ENCODE results near the gene CDK1. TPM values are rescaled to one million over a fixed set of nuclear protein-coding genes. Genes with fewer than 3 reads are reported as not detected.

CDK1 gene
- total and polyA plus RNA-seq, 2 of the 8 experiments (the other 6 are each of a cell fraction or from before 2014, with no cell fraction given) = 29.4 to 111 TPM

GRCh38 chr10:60825520-60825919, 47.2 kb downstream of the CDK1 start:
- Histone ChIP-seq H2BK12ac (ENCODE audit: low read depth, low read length) (no peak overlapping the region), H3K27ac (ENCODE audit: low read depth, low read length) (no peak overlapping the region), H3K9me3 (ENCODE audit: insufficient read depth in 2 of 2, low read depth in 1 of 2, low read length in 1 of 2) (no peaks in the 10 kb centered on the region), H3K23ac (ENCODE audit: insufficient read length) (no peak overlapping the region), H2AK5ac (ENCODE audit: low read depth, low read length) (no peak overlapping the region), H2BK15ac (ENCODE audit: low read length) (no peak overlapping the region), H3K4ac (replicated peaks; ENCODE audit: insufficient read length, low read depth, low read length) (no peak overlapping the region), H3K23me2 (ENCODE audit: low read depth, low read length) (no peaks in the 10 kb centered on the region), H3K4me1 (replicated peaks in 1 of 4; ENCODE audit: control insufficient read depth in 3 of 4, insufficient read depth in 4 of 4, low read length in 3 of 4) (peaks cover 0 to 1% (median 0%) of the 10 kb centered on the region in 4 experiments; a peak in 1 of 7 replicates), H3K36me3 (ENCODE audit: control insufficient read depth in 2 of 4, insufficient read depth in 4 of 4, low read length in 3 of 4) (no peaks in the 10 kb centered on the region), H3K79me2 (ENCODE audit: control insufficient read depth in 1 of 2, insufficient read depth in 2 of 2, low read length in 2 of 2) (no peaks in the 10 kb centered on the region), H4K20me1 (replicated peaks in 1 of 2; ENCODE audit: control insufficient read depth in 1 of 2, insufficient read depth in 2 of 2, low read length in 2 of 2) (no peaks in the 10 kb centered on the region), H3K18ac (ENCODE audit: extremely low read depth, low read length) (no peak overlapping the region), H2AFZ (ENCODE audit: low read length) (no peak overlapping the region), H4K91ac (replicated peaks; ENCODE audit: insufficient read length, low read length) (no peak overlapping the region), H3K4me2 (ENCODE audit: insufficient read depth in 1 of 2, low read depth in 2 of 2, low read length in 2 of 2) (no peak overlapping the region), H3K27me3 (replicated peaks in 1 of 4; ENCODE audit: control insufficient read depth in 3 of 4, extremely low read depth in 1 of 4, insufficient read depth in 3 of 4, low read length in 3 of 4) (no peaks in the 10 kb centered on the region), H3K79me1 (ENCODE audit: low read depth, low read length) (no peaks in the 10 kb centered on the region), H3K56ac (replicated peaks; ENCODE audit: insufficient read length, low read depth, low read length) (no peak overlapping the region), H4K8ac (ENCODE audit: extremely low read depth, insufficient read depth, low read length) (no peak overlapping the region), H2BK20ac (ENCODE audit: low read length) (no peak overlapping the region), H2BK5ac (ENCODE audit: low read depth, low read length) (no peak overlapping the region), H3K14ac (ENCODE audit: insufficient read length) (no peak overlapping the region), H3K4me3 (ENCODE audit: extremely low read depth in 1 of 4, insufficient read depth in 2 of 4, low read depth in 3 of 4, low read length in 4 of 4) (no peak overlapping the region), H3K9ac (replicated peaks in 1 of 4; ENCODE audit: extremely low read depth in 1 of 4, low read depth in 3 of 4, low read length in 3 of 4) (no peak overlapping the region), H4K5ac (ENCODE audit: insufficient read length, low read depth, low read length) (no peak overlapping the region), H2BK120ac (replicated peaks; ENCODE audit: low read depth, low read length) (no peak overlapping the region)
- FAIRE-seq = no peak
- CTCF ChIA-PET (ENCODE audit: partially characterized antibody) = no interaction called here
- TF ChIP-seq POLR2A (IDR thresholded peaks at IDR 0.05; ENCODE audit: control extremely low read depth in 1 of 2, low read depth in 2 of 2, low read length in 2 of 2) = no peak
- no peak for TF ChIP-seq RBBP5 (IDR thresholded peaks at IDR 0.05; ENCODE audit: borderline replicate concordance, low read depth, low read length)
- no peak for TF ChIP-seq MAFK (IDR thresholded peaks at IDR 0.05; ENCODE audit: low read depth, low read length)
- no peak for TF ChIP-seq EZH2 (IDR thresholded peaks at IDR 0.05; ENCODE audit: low read depth, low read length, severe bottlenecking)
- no peak for TF ChIP-seq TCF12 (IDR thresholded peaks at IDR 0.05; ENCODE audit: low read depth, low read length)
- TF ChIP-seq POU5F1 (IDR thresholded peaks at IDR 0.05; ENCODE audit: low read depth, low read length) = no peak
- TF ChIP-seq CEBPB (IDR thresholded peaks at IDR 0.05; ENCODE audit: low read depth, low read length) = no peak
- no peak for TF ChIP-seq ZNF274 (IDR thresholded peaks at IDR 0.05; ENCODE audit: borderline replicate concordance, extremely low read depth, low read length)
- TF ChIP-seq ATF2 (IDR thresholded peaks at IDR 0.05; ENCODE audit: low read length) = no peak
- no peak for DNase-seq (ENCODE audit: low read depth in 1 of 2, low spot score in 2 of 2)
- 96% methylated on average over 4 of the region's 4 CpGs; no CpG with 5 or more reads in 1 of the 2 experiments for WGBS, 2 experiments (ENCODE audit: extremely low coverage in 1 of 2, insufficient coverage in 1 of 2, insufficient read length in 1 of 2, insufficient replicate concordance in 2 of 2, low coverage in 1 of 2, low lambda C conversion rate in 2 of 2, missing lambda C conversion rate in 1 of 2)
- POLR2A ChIA-PET (ENCODE audit: partially characterized antibody) = no interaction called here

All from H1 (cell line).